Pulmonary artery endothelial cell (primary cell): Measurements from ENCODE around the gene OSBPL1A. TPM values are rescaled to one million over a fixed set of nuclear protein-coding genes. Genes with fewer than 3 reads are reported as not detected.

Experiments used
- DNase-seq: peaks from one replicate; pipeline ENCODE4 v3.0.0-alpha.2; 2011; ENCODE audit warnings: low read depth, low spot score
- total RNA-seq: library from RNA; depleted of rRNA; stranded (reverse); fragments of >200 nt; gene quantifications from 2 replicates; pipeline ENCODE4 v1.2.3, GENCODE V29; 2014

The OSBPL1A gene
- total RNA-seq, 1 donor from 2014 or later, result 14.0 TPM

- no peak for DNase-seq
Measured at GRCh38 chr18:24267878-24268277, 129.7 kb downstream of the OSBPL1A start.

DNA sequence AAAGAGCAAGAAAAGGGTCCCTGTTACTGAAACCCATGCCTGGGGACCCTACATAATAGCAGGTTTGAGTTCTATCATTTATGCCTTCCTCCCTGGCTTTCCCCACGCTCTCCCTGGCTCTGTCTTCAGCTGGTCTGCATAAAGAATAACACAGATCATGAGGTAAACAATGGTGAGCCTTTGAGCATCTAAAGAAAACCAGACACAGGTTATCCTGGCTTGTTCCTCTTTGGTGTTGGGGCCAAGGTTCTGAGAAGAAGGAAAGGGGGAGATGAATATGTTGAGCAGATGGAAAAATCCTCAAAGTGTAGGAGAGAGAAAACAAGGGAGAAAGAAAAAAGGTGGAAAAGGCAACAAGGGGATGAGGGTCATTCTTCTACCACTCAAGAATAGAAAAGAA, 131.5 kb downstream of the OSBPL1A start:
- no peak for DNase-seq

GRCh38 chr18:24265502-24266064, 132.0 kb downstream of the OSBPL1A start:
- DNase-seq, result no peak

- DNase-seq, result no peak
Measured at GRCh38 chr18:24263050-24263449, 134.6 kb downstream of the OSBPL1A start.

GRCh38 chr18:24262087-24262486, 135.5 kb downstream of the OSBPL1A start:
- DNase-seq, result no peak

- no peak for DNase-seq
Measured at GRCh38 chr18:24259869-24260641, 137.6 kb downstream of the OSBPL1A start.

- no peak for DNase-seq
Measured at GRCh38 chr18:24254071-24254470, 143.6 kb downstream of the OSBPL1A start.

DNA sequence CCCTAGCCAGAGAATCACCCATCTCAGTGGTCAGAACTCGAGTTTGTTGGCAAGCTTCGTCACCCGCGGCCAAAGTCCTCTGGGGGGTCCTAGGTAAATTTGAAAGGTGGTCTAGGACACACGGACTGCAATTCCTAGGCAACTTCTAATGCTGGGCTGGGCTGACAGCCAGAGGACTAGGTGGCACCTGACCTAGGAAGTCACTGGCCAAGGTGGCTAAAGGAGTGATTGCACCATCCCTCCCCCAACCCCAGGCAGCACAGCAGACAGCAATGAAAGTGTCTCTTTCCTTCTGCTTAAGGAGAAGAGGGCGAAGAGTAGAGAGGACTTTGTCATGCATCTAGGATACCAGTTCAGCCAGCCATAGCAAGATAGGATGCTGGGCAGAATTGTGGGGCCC, 147.9 kb downstream of the OSBPL1A start:
- no peak for DNase-seq

- DNase-seq, result no peak
Measured at GRCh38 chr18:24248359-24248758, 149.3 kb downstream of the OSBPL1A start.

DNA sequence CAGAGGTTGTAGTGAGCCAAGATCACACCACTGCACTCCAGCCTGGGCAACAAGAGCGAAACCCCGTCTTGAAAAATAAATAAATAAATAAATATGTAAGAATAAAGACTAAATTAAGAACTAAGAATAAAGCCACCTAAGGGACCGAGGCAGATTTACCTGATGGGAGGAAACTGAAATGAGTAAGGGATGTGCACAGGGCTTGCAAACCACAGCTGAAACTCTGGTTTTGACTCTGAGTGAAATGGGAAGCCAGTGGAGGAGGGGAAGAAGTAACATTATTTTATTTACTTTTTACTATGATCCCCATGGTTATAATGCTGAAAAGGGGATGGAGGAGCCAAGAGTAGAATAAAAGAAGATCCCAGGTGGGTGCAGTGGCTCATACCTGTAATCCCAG, 151.5 kb downstream of the OSBPL1A start:
- no peak for DNase-seq

GRCh38 chr18:24244698-24245097, 152.9 kb downstream of the OSBPL1A start:
- DNase-seq, result no peak

GRCh38 chr18:24243677-24244076, 153.9 kb downstream of the OSBPL1A start:
- no peak for DNase-seq

- DNase-seq, result no peak
Measured at GRCh38 chr18:24239341-24239740, 158.3 kb downstream of the OSBPL1A start.

GRCh38 chr18:24238387-24238786, 159.2 kb downstream of the OSBPL1A start:
- no peak for DNase-seq

GRCh38 chr18:24234850-24235418, 162.7 kb downstream of the OSBPL1A start:
- no peak for DNase-seq

DNA sequence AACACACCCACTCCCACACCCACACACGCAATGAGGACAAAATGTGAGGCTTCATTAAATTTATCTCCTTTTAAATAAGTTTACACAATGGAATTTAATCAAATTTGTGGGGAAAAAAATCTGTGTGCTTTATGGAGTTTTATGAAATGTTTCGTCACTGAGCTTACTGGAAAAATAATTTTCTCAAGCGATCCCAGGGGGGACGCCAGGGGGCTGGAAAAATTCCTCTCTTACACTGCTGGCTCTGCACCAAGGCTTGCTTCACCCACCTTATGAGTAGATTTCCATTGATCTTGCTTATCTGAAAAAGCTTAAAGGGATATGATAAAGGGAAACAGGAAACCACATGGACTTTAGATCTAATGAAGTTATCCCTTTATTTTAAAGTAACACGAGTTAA, 163.3 kb downstream of the OSBPL1A start:
- DNase-seq, result no peak

DNA sequence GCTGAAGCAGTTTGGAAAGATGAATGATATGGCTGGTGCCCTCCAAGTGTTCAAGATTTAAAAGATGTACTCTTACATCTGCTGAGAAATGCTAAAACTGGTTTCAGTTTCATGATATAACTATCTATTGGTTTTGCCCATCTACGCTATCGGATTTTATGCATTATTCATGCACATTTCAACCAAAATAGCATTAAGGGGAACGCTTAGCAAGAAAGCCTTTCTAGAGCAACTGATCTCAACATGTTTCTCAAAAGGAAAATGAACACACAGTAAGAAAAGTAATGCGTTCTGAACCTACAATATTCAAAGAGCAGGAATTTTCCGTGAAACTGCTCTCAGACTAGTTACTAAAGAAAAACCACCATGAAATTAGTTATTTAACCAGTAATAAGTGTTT, 164.8 kb downstream of the OSBPL1A start:
- DNase-seq, result no peak

GRCh38 chr18:24231773-24232735, 165.6 kb downstream of the OSBPL1A start:
- no peak for DNase-seq

GRCh38 chr18:24230766-24231165, 166.9 kb downstream of the OSBPL1A start:
- DNase-seq, result no peak

DNA sequence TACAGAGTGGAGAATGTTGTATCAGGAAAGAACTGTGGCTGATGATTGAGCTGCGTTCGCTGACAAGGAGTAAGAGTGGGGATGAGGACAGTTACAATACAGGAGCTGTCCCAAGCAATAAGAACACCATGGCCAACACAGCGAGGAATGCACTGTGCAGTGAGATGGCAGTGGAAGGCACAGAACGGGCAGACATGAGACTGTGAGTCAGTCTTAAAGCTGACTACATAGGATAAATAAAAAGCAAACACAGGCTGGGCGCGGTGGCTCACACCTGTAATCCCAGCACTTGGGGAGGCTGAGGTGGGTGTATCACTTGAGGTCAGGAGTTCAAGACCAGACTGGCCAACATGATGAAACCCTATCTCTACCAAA, 169.0 kb downstream of the OSBPL1A start:
- DNase-seq, result no peak

DNA sequence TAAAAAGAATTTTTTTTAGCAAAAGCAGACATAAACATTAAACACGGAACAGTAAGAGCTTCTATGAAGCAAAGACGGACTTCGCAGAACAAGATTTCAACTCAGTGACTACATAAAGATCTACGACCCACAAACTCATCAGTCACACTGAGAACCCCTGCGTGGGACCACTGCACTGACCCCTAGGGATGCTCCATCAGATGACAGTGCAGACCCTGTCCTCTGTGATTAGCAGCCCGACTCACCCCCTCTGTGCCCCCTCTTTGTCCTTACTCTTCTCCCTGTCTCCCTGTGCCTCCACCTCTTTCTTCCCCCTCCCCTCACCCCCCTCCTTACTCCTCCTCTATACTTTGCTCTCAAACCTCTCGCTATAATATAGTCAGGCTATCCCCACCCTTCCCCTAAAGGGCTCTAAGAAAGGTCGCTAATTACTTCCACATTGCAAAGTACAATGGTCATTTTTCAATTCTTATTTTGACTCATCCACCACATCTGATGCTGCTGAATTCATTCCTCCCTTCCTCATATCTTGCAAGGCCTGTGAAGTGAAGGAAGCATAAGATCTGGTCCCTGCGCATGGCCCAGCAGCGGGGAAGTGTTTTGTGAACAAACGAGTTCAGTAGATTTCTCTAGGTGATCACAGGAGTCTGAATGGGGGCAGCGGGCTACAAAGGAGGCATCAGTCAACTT, 169.5 kb downstream of the OSBPL1A start:
- no peak for DNase-seq
